SKM-1 treated with dmso at 0.1 percent for 144 hours (cell line): ENCODE measurements around the gene SCPEP1.
"Not testable (repeated sequence)": the region's sequence is repeated elsewhere in the genome, so short reads cannot be mapped to it uniquely, and the experiment has no call there.

Source experiments
- DNase-seq: peaks from one replicate; lab custom pipeline; 2025; ENCODE audit not compliant: unreplicated experiment; lab: John Stamatoyannopoulos, UW

Gene SCPEP1

GRCh38 chr17:56965241-56965640, 12.7 kb upstream of the SCPEP1 start:
- DNase-seq = not testable (repeated sequence)

DNA sequence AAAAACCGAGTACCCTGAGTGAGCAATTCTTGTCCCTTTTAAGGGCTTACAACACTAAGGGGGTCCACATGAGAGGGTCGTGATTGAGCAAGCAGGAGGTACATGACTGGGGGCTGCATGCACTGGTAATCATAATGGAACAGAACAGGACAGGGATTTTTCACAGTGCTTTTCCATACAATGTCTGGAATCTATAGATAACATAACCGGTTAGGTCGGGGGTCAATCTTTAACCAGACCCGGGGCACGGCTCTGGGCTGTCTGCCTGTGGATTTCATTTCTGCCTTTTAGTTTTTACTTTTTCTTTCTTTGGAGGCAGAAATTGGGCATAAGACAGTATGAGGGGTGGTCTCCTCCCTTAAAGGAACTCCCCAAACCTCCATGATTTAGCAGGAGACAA, 12.2 kb upstream of the SCPEP1 start:
- DNase-seq = not testable (repeated sequence)

DNA sequence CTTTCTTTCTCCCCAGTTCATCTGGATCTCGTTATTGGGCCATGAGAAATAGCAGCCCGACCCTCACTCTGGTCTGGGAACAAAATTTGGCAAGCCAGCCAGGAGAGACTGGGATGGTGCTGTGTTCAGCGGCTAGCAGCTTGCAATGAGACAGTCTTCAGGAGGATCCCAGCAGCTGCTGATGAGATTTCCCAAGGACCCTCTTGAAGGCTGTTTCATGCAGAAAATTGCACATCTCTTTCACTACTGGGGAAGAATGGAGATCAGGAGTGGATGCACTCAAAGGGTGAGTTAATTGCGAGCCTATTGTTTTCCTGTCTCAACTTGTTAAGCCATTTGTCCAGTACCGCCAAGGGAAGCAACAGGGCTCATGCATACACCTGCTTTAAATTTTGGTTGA, 11.6 kb upstream of the SCPEP1 start:
- no peak for DNase-seq

GRCh38 chr17:56970974-56971373, 7.0 kb upstream of the SCPEP1 start:
- no peak for DNase-seq

GRCh38 chr17:56972111-56972730, 5.7 kb upstream of the SCPEP1 start:
- no peak for DNase-seq

DNA sequence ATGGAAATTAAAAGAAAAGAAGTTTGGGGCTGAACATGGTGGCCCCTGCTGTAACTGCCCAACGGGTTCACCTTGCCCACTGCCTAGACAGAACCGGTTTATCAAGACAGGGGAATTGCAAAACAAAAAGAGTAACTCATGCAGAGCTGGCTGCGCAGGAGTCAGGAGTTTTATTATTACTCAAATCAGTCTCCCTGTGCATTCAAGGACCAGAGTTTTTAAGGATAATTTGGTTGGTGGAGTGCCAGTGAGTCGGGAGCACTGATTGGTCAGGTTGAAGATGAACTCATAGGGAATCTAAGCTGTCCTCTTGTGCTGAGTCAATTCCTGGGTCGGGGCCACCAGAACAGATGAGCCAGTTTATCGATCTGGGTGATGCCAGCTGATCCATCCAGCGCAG, 4.4 kb upstream of the SCPEP1 start:
- DNase-seq = no peak

DNA sequence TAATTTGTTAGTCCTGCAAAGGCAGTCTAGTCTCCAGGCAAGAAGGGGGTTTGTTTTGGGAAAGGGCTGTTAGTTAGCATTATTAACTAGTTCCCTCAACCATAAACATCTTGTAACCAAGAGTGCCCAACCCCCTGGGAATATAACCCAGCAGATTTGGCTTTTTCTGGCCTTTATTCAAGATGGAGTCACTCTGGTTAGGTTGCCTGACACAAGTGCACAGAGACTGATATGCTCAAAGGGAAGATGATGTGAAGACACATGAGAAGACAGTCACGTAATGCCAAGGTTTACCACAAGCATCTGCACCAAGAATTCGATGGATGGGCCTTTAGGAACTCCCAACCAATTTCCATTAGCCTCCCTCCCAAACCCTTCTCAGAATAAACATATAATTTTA, 3.9 kb upstream of the SCPEP1 start:
- no peak for DNase-seq

- DNase-seq = no peak
Observed at GRCh38 chr17:56975656-56976055, 2.3 kb upstream of the SCPEP1 start.

DNA sequence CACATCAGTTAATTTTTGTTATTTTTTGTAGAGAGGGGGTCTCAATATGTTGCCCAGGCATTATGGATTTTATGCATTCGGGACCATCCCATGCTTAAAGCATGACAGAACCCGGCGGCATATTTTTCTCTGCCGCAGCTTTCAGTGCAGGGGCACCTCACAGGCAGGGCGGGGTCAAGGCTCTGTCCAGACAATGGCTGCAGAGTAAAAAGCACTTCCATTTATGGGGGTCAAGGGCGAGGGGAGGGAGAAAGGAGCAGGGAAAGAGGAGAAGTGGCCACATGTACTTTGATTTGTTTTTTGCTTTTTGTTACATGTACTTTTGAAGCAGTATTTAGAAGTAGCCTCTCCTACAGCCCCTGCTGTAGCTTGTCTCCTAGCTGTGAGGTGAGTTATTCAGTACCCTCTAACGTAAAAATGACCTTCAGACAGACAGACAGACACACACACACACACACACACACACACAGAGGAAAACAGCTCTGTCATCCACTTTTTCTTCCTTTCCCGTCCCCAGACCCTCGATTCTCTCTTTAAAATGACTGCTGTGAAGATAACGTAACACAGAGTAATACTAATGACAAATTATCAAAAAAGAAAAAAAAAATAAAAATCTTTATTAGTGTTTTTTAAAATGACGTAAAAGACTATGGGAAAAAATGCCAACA, 856 bp upstream of the SCPEP1 start:
- no peak for DNase-seq

- no peak for DNase-seq
Observed at GRCh38 chr17:56978441-56979090, 635 bp downstream of the SCPEP1 start.

GRCh38 chr17:56979091-56979480, 1.2 kb downstream of the SCPEP1 start:
- no peak for DNase-seq

DNA sequence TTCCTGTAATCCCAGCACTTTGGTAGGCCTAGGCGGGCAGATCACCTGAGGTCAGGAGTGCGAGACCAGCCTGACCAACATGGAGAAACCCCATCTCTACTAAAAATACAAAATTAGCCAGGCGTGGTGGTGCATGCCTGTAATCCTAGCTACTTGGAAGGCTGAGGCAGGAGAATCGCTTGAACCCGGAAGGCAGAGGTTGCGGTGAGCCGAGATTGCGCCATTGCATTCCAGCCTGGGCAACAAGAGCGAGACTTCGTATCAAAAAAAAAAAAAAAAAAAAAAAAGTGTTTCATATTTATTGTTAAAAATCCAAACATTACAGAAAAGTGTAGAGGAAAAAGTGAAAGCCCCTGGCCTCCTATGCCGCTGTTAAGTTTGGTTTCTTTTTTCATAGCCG, 2.6 kb downstream of the SCPEP1 start:
- not testable (repeated sequence) for DNase-seq

DNA sequence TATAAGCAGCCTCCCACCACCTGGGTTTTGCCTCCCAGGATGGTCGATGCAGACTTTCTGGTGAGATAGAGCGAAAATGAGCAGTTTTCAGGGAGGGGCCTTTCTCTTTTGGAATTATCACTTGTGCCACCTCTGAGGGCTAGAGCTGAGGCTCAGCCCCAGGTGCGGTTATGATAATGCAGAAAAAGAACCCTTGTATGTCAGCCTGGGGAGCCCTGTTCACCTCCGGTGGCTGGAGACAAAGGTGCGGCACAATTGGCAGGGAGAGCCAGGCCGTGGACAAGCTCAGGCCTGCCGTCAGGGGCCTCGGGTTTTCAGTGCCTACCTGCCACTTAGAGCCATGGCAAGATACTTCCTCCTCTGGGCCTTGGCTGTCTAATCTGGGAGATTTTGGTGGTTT, 4.4 kb downstream of the SCPEP1 start:
- no peak for DNase-seq

GRCh38 chr17:56983366-56983765, 5.4 kb downstream of the SCPEP1 start:
- DNase-seq = peak; percentile 54

DNA sequence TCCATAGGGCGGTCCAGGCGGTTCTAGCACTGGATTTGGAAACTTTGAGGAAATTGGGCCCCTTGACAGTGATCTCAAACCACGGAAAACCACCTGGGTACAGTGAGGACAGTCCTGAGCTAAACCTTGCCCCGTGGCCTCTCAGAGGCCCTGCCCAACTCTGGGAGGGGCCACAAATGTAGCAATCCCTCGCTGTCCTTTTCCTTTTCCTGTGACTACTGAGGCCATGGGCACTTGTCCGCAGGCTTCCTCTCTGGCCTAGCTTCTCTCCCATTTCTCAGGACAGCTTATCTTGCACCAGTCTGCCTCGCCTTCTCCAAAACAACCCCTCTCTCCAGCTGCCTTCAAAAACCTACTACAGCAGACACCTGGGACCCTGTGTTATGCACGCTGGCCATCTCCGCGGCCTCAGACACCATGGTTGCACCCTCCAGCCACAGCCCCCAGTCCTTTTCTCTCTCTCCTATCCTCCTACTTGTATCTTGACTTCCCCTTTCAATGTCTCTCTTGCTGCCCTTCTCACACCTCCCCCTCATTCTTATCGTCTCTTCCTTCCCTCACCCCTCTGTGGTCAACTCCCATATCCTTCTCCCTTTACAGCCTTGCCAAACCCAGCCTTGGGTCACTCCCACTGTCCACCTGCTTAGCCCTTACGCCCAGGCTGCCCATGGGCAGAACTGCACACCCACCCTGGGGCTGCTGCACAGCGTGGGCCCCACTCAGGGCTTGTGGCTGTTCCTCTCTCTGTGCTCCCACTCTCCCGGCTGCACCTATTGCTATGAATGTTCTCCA, 7.6 kb downstream of the SCPEP1 start:
- DNase-seq = peak; percentile 97

- no peak for DNase-seq
Observed at GRCh38 chr17:56987283-56987834, 9.4 kb downstream of the SCPEP1 start.

GRCh38 chr17:56988901-56989572, 11.1 kb downstream of the SCPEP1 start:
- DNase-seq = no peak

DNA sequence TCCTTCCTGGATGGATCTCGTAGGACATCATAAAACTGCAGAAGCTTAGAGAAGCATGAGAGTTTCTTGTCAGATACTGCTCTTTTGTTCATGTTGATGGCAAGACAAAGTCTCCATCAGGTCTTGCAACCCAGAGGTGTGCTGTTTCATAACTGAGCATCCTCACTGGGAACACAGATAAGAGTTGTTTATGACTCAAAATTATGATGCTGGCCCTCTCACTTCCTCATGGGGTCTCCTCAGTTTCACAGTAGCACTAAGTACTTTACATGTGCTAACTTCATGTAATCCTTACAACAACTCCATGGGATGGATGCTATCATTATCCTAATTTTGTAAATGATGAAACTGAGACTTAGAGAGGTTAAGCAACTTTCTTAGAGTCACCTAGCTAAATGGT, 14.4 kb downstream of the SCPEP1 start:
- no peak for DNase-seq

GRCh38 chr17:56994009-56994792, 16.3 kb downstream of the SCPEP1 start:
- no peak for DNase-seq

- no peak for DNase-seq
Observed at GRCh38 chr17:56995766-56996165, 17.8 kb downstream of the SCPEP1 start.
